ENCODE results near the gene PPP4R3B. TPM values are rescaled to one million over a fixed set of nuclear protein-coding genes. Genes with fewer than 3 reads are reported as not detected.

PPP4R3B gene
- total and polyA plus RNA-seq, 2 experiments from 2014 or later: 25.6 to 56.6 TPM

GRCh38 chr2:55604027-55604565, 13.3 kb downstream of the PPP4R3B start (continued):
- TF ChIP-seq ZNF462 (CRISPR knock-in tag; IDR thresholded peaks at IDR 0.05) (no peak), ZNF114 (CRISPR knock-in tag; IDR thresholded peaks at IDR 0.05) (no peak)

DNA sequence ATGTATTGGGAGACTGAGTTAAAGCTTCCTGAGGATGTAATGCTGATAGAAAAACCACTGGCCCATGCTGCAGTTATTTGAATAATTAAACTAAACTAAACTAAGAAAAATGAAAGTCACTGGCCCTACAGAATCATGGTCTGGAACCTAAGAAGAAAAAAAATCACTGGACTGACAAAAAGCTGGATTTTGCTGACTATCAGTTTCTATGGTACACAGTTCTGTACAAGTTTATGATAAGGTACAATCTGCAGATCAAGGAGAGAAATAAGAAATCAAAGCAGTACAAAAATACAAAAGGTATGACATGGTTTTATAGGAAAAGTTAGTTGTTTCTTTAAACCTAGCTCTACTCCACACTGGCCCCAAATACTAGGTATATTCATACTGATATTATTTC, 15.6 kb downstream of the PPP4R3B start:
- peaks cover 49% of the 10 kb centered on the region for H3K79me2 ChIP-seq (replicated peaks; ENCODE audit: insufficient read depth)
- H2AFZ ChIP-seq: no peak overlapping the region
- Mint-ChIP-seq H3K36me3 (ENCODE audit: low read depth) (peaks cover 19% of the 10 kb centered on the region; the same call in 2 of the 3 replicates), H3K4me3 (no peak overlapping the region), H3K9me3 (no peaks in the 10 kb centered on the region), H3K27me3 (ENCODE audit: insufficient read depth, low read depth, poor library complexity) (no peaks in the 10 kb centered on the region), H3K4me1 (no peaks in the 10 kb centered on the region; the same call in 2 of the 3 replicates), H3K27ac (no peak overlapping the region)
- DNase-seq (ENCODE audit: low spot score): no peak
- no peaks in the 10 kb centered on the region for H3K27me3 ChIP-seq (ENCODE audit: insufficient read depth)
- ATAC-seq: no peak
- H3K27ac ChIP-seq (ENCODE audit: low read depth): no peak overlapping the region
- H3K4me2 ChIP-seq: no peak overlapping the region
- H3F3A ChIP-seq (replicated peaks; ENCODE audit: low read depth): no peaks in the 10 kb centered on the region
- no peaks in the 10 kb centered on the region for H3K4me1 ChIP-seq (ENCODE audit: insufficient read depth)
- no peaks in the 10 kb centered on the region for H3K36me3 ChIP-seq (ENCODE audit: insufficient read depth)
- H4K20me1 ChIP-seq (replicated peaks; ENCODE audit: insufficient read depth): 0 out of 2 replicates have a peak, but pooled peaks cover 5% of the 10 kb centered on the region
- no peak overlapping the region for H3K4me3 ChIP-seq
- H3K9me2 ChIP-seq (ENCODE audit: insufficient read depth): no peaks in the 10 kb centered on the region
- no peak for TF ChIP-seq JUNB (IDR thresholded peaks at IDR 0.05; ENCODE audit: unreplicated experiment)
- TF ChIP-seq EZH2phosphoT487 (IDR thresholded peaks at IDR 0.05; ENCODE audit: unreplicated experiment): no peak
- no peak for TF ChIP-seq POLR2AphosphoS5 (IDR thresholded peaks at IDR 0.05; ENCODE audit: low read depth)
- TF ChIP-seq REST (IDR thresholded peaks at IDR 0.05; ENCODE audit: unreplicated experiment): no peak
- TF ChIP-seq NANOG (IDR thresholded peaks at IDR 0.05; ENCODE audit: borderline replicate concordance): no peak
- no peak for TF ChIP-seq ZNF331 (CRISPR knock-in tag; IDR thresholded peaks at IDR 0.05; ENCODE audit: low read depth)
- no peak for TF ChIP-seq CTCF (conservative IDR thresholded peaks at IDR 0.05; ENCODE audit: low read depth in 2 of 2)
- TF ChIP-seq ZNF114 (CRISPR knock-in tag; IDR thresholded peaks at IDR 0.05): no peak

Measured in GM23338 (cell line).